ENCODE data around the gene HDAC9.

The HDAC9 gene

DNA sequence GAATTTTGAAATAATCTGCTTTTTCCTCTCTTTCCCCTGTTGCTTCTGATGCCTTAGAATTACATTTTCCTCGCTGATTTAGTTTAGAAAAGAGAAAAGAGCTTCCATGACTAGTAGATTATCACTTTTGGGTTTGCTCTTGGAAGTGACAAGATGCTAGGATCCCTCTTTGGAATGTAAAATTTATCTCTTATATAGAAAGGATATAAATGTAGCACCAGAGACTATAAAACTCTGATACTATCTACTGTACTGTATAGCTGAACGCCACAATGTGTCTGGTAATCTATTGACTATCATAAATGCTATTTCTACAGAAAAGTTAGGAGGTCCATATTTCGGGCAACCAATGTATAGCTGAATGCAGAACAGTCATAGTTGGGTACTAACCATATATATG lies 1.1 kb upstream of the HDAC9 start:
- DNase-seq (ENCODE audit: low read depth in 2 of 2, low spot score in 1 of 2), result no peak

DNA sequence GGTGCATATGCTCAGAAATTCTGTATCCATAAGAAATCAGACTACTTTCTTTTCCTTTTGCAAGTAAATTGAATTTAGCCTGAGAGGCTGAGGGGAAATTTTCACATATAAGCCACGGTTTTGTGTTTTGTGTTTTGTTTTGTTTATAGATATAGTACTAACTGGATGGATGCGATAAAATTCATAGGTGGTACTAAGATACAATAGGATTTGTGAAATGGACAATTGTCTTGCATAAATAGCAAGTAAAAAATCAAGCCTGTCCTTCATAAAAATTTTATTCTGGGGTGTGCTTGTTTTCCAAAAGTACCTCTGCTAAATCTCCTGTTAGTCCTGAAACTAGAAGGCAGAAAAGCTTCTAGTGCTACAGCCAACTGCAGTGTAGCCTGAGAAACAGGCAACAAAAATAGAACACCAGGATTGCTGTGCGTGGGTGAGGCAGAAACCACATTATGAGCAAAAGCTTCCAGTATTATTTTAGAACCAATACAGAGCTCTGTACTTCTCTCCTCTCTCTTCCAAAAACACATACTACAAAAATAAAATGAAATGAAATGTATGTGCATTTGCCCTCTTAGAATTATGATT lies 634 bp upstream of the HDAC9 start:
- no peak for DNase-seq (ENCODE audit: low read depth in 2 of 2, low spot score in 1 of 2)

DNA sequence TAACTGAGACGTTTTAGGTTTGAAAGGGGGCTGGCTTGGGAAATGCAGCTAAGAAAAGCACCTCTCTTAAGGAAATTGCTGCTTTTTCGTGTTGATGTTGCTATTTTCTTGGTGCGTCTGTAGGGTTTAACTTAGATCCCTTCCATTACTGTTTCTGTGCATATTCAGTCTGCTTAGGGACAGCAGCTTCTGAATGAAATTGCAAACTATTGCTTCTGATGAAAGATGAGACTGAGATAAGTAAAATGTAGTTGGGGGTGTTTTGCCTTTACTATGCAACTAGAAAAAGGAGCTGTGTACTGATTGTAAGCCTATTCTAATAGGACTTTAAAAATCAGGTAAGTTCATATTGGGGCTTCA lies 772 bp downstream of the HDAC9 start:
- no peak for DNase-seq (ENCODE audit: low read depth in 2 of 2, low spot score in 1 of 2)

GRCh38 chr7:18497082-18497481 lies 1.5 kb downstream of the HDAC9 start:
- DNase-seq (ENCODE audit: low read depth in 2 of 2, low spot score in 1 of 2), result no peak

GRCh38 chr7:18497800-18498199 lies 2.3 kb downstream of the HDAC9 start:
- no peak for DNase-seq (ENCODE audit: low read depth in 2 of 2, low spot score in 1 of 2)

GRCh38 chr7:18498341-18498740 lies 2.8 kb downstream of the HDAC9 start:
- no peak for DNase-seq (ENCODE audit: low read depth in 2 of 2, low spot score in 1 of 2)

GRCh38 chr7:18499407-18500177 lies 4.0 kb downstream of the HDAC9 start:
- DNase-seq (ENCODE audit: low read depth in 2 of 2, low spot score in 1 of 2), result no peak

DNA sequence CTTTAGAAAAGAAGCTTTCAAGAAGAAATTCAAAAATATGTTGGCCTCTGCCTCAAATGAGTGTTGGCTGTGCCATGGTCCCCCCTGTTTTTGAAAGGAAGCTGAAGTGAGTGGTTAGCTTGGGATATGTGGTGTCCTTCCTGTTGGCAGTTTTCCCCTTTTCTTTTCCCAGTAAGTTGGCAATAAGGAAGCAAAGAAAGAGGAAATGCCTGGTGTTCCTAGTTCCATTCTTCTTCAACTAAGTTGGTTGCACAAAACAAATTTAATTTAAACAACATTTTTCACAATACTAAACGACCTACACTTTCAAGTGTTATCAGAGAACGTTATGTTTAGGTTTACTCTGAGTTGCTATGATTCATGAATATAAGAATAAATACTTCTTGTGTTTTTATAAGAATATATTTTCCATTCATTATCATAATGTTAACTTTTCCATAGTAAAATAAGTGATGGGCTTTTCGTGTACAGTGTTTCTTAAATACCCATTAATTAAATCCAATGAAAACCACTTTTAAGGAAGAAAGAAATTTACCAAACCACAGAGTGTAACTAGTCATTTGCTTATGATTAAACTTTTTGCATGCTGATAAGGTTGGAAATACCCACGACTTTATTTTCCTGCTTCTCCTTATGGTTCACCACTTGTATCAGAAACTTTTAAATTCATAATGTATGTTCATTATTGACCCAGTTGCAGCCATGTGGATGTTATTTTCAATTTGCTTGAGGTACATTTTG lies 7.7 kb downstream of the HDAC9 start:
- DNase-seq (ENCODE audit: low read depth in 2 of 2, low spot score in 1 of 2), result no peak

GRCh38 chr7:18504965-18505364 lies 9.4 kb downstream of the HDAC9 start:
- DNase-seq (ENCODE audit: low read depth in 2 of 2, low spot score in 1 of 2), result no peak

DNA sequence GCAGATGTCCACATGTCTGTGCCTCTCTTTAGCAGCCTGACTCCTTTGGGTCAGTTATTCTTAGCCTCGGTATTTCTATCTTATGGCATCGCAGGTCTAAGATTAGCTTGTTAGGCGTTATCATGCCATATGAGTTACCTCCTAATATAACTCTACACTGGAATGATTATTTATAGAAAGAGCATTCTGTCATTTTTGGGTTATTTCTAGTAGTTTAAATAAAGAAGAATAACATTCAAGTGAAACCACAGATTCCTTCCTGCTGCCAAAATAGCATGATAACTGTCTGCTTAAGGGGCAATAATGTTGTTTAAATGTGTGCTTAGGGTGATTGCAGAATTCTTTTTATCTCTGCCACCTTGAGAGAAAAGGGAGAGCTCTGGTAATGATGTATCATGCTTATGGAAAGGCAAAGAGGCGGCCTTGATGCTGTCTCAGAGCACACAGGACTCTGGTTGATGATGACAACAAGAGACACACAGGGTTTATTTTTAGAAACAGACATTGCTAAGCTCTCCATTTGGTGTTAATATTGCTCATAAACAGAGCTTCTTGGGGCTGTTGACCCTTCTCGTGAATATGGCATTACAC lies 10.4 kb downstream of the HDAC9 start:
- no peak for DNase-seq (ENCODE audit: low read depth in 2 of 2, low spot score in 1 of 2)

GRCh38 chr7:18508443-18509427 lies 13.2 kb downstream of the HDAC9 start:
- no peak for DNase-seq (ENCODE audit: low read depth in 2 of 2, low spot score in 1 of 2)

DNA sequence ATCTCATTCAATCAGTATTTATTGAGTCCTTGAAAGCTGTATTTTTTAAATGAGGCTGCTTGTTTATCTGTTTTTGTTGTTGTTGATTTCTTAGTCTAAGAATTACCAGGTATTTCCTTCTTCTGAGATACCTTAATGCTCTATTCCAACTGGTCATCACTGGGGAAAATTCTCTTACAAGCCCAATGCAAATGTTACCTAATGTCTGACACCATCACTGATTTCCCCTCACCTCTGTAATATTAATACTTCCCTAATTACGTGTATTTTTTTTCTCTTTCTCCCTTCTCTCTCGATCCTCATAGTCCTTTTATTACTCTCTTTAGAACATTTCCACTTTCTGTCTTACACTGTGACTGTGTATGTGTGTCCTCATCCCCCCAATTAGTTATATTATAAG lies 13.9 kb downstream of the HDAC9 start:
- DNase-seq (ENCODE audit: low read depth in 2 of 2, low spot score in 1 of 2), result no peak

GRCh38 chr7:18511351-18512140 lies 16.0 kb downstream of the HDAC9 start:
- no peak for DNase-seq (ENCODE audit: low read depth in 2 of 2, low spot score in 1 of 2)

DNA sequence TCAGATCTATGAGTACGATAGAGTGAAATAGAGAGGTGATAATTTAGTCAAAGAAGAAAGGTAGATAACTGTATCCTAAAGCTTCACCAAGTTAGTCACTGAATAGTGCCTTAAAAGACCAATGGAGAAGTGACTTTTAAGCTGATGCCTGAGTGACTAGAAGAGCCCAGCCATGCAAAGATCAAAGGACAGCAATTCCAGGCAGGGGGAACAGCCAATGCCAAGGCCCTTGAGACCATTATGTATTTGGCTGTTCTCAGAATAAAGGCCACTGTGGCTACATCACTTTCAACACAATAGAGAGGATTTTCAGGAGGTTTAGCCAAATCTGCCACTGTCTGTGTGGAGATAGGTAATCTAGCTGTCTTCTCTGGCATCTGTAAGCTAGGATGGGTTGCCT lies 17.8 kb downstream of the HDAC9 start:
- DNase-seq (ENCODE audit: low read depth in 2 of 2, low spot score in 1 of 2), result no peak

- no peak for DNase-seq (ENCODE audit: low read depth in 2 of 2, low spot score in 1 of 2)
Observed at GRCh38 chr7:18515067-18515466, 19.5 kb downstream of the HDAC9 start.

DNA sequence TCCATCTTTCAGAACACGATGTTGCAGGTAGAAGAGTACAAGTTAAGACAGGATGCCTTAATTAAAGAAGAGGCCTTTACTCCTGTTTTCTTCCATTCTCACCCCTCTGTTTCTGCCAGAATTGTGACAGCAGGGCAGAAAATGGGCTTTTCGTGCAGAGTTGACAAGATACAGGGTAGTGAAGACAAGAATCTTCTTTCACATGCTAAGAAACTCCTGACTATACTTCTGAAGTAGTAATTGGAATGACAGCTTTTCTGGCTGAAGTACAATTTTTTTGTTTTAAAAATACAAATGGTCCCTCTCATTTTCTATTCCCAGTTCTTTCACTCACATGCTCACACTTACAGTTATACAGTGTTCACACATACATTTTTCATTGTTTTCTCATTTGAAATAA lies 22.1 kb downstream of the HDAC9 start:
- DNase-seq (ENCODE audit: low read depth in 2 of 2, low spot score in 1 of 2), result no peak

DNA sequence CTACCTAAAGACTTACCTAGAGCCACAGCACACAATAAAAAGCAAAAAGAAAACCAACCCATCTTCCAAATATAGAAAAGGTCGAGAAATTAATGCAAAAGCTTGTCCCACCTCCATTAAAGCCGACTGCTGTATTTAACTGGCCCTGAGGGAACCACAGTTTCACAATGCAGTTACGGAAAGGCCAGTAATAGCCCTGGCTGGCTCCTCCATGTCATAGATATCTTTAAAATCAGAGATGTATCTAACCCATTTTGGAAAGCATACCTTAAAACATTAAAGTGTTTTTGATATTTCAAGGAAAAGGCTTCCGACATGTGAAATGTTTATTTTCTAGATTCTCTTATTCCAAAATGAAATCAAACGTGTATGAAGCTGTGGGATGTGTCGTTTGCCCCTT lies 23.0 kb downstream of the HDAC9 start:
- DNase-seq (ENCODE audit: low read depth in 2 of 2, low spot score in 1 of 2), result no peak

- DNase-seq (ENCODE audit: low read depth in 2 of 2, low spot score in 1 of 2), result no peak
Observed at GRCh38 chr7:18520450-18521235, 25.1 kb downstream of the HDAC9 start.

- DNase-seq (ENCODE audit: low read depth in 2 of 2, low spot score in 1 of 2), result no peak
Observed at GRCh38 chr7:18521236-18521589, 25.7 kb downstream of the HDAC9 start.

Data from stimulated activated CD8-positive, alpha-beta memory T cell treated with anti-CD3 and anti-CD28 coated beads, Interleukin-4, amount 100 ng/mL, for 1 hour (primary cell).